HEK293T (cell line): Measurements from ENCODE around the gene PRICKLE1.

ENCODE experiments used
- CTCF ChIA-PET: fragments of 350-600 bp; formaldehyde crosslinking; extraction: SDS; loops from one replicate; lab custom pipeline; 2021; ENCODE audit warnings: antibody characterized with exemption, inconsistent platforms; lab: Yijun Ruan, JAX
- POLR2A ChIA-PET: fragments of 350-600 bp; formaldehyde crosslinking; extraction: SDS; loops from one replicate; lab custom pipeline; 2020; ENCODE audit warnings: antibody characterized with exemption, inconsistent platforms; lab: Yijun Ruan, JAX
- DNase-seq: peaks from one replicate; pipeline ENCODE4 v3.0.0; 2012; ENCODE audit warnings: mixed read lengths; ENCODE audit errors: extremely low spot score
- ARNT ChIP-seq: fragments of 450-650 bp; IDR thresholded peaks from 2 replicates; pipeline ENCODE4 v1.6.1; 2017; ENCODE audit warnings: mild to moderate bottlenecking
- BHLHE40 ChIP-seq: fragments of 450-650 bp; IDR thresholded peaks from 2 replicates; pipeline ENCODE4 v1.6.1; 2016; ENCODE audit warnings: mild to moderate bottlenecking, moderate library complexity, borderline replicate concordance
- CTBP1 ChIP-seq: fragments of 450-650 bp; IDR thresholded peaks from 2 replicates; pipeline ENCODE4 v1.6.1; 2016; ENCODE audit warnings: borderline replicate concordance
- ELF4 ChIP-seq: fragments of 450-650 bp; IDR thresholded peaks from 2 replicates; pipeline ENCODE4 v1.6.1; 2017; ENCODE audit warnings: antibody characterized with exemption
- FOXA1 ChIP-seq: fragments of 450-650 bp; IDR thresholded peaks from 2 replicates; pipeline ENCODE4 v1.6.1; 2016; ENCODE audit warnings: mild to moderate bottlenecking
- FOXK2 ChIP-seq: fragments of 450-650 bp; IDR thresholded peaks from 2 replicates; pipeline ENCODE4 v1.6.1; 2016; ENCODE audit warnings: mild to moderate bottlenecking
- FOXM1 ChIP-seq: fragments of 450-650 bp; IDR thresholded peaks from 2 replicates; pipeline ENCODE4 v1.6.1; 2017; ENCODE audit warnings: mild to moderate bottlenecking, borderline replicate concordance
- HDGF ChIP-seq: fragments of 450-650 bp; IDR thresholded peaks from 2 replicates; pipeline ENCODE4 v1.6.1; 2017; ENCODE audit warnings: antibody characterized with exemption, borderline replicate concordance
- L3MBTL2 ChIP-seq: fragments of 450-650 bp; conservative IDR thresholded peaks from 2 replicates; pipeline ENCODE4 v1.6.1; 2016; ENCODE audit warnings: mild to moderate bottlenecking
- LEF1 ChIP-seq: fragments of 450-650 bp; IDR thresholded peaks from 2 replicates; pipeline ENCODE4 v1.6.1; 2017; ENCODE audit warnings: mild to moderate bottlenecking, borderline replicate concordance
- NFRKB ChIP-seq: fragments of 450-650 bp; IDR thresholded peaks from 2 replicates; pipeline ENCODE4 v1.6.1; 2016; ENCODE audit warnings: mild to moderate bottlenecking, moderate library complexity
- PKNOX1 ChIP-seq: fragments of 450-650 bp; IDR thresholded peaks from 2 replicates; pipeline ENCODE4 v1.6.1; 2016
- SP1 ChIP-seq: fragments of 450-650 bp; IDR thresholded peaks from 2 replicates; pipeline ENCODE4 v1.6.1; 2017
- SUZ12 ChIP-seq: fragments of 450-650 bp; IDR thresholded peaks from 2 replicates; pipeline ENCODE4 v1.6.1; 2016; ENCODE audit warnings: mild to moderate bottlenecking
- TARDBP ChIP-seq: fragments of 450-650 bp; IDR thresholded peaks from 2 replicates; pipeline ENCODE4 v1.6.1; 2016
- ZNF384 ChIP-seq: fragments of 450-650 bp; IDR thresholded peaks from 2 replicates; pipeline ENCODE4 v1.6.1; 2016

The PRICKLE1 gene

GRCh38 chr12:42603246-42603990 lies 13.9 kb upstream of the PRICKLE1 start:
- no peak for TF ChIP-seq L3MBTL2
- TF ChIP-seq FOXA1 = no peak
- no peak for TF ChIP-seq HDGF
- no peak for TF ChIP-seq PKNOX1
- TF ChIP-seq LEF1 = no peak
- no peak for TF ChIP-seq TARDBP
- TF ChIP-seq FOXK2 = no peak
- TF ChIP-seq ELF4 = no peak
- TF ChIP-seq NFRKB = no peak
- no peak for TF ChIP-seq ZNF384
- no peak for TF ChIP-seq ARNT
- no peak for TF ChIP-seq FOXM1
- TF ChIP-seq BHLHE40 = no peak
- TF ChIP-seq SP1 = no peak
- no peak for TF ChIP-seq SUZ12
- CTCF ChIA-PET = no interaction called here
- DNase-seq = no peak
- POLR2A ChIA-PET = no interaction called here

GRCh38 chr12:42593874-42594273 lies 4.3 kb upstream of the PRICKLE1 start:
- DNase-seq = no peak
- ChIA-PET POLR2A (interaction anchor here (1.0 kb wide), 1 partner anchor 12 kb away, joined by 3 read pairs; no protein-coding TSS in a partner anchor), CTCF (no interaction called here)
- TF ChIP-seq ELF4 (no peak), TARDBP (no peak), PKNOX1 (no peak), SP1 (no peak), HDGF (no peak), NFRKB (no peak), CTBP1 (no peak), ZNF384 (no peak), BHLHE40 (no peak), ARNT (no peak), FOXA1 (no peak), L3MBTL2 (no peak), LEF1 (no peak), FOXM1 (no peak), SUZ12 (no peak), FOXK2 (no peak)

- ChIA-PET POLR2A (no interaction called here), CTCF (interaction anchor here (0.7 kb wide), 1 partner anchor 45 kb away, joined by 3 read pairs; no protein-coding TSS in a partner anchor)
- TF ChIP-seq PKNOX1 = no peak
- peak; percentile 25; the same call in 1 of the 2 replicates for TF ChIP-seq L3MBTL2
- no peak for TF ChIP-seq LEF1
- DNase-seq = no peak
These were observed 886 bp upstream of the PRICKLE1 start for GRCh38 chr12:42590330-42590934.

GRCh38 chr12:42588524-42589464 lies 752 bp downstream of the PRICKLE1 start:
- POLR2A ChIA-PET = interaction anchor here (0.6 to 1.2 kb wide), 2 partner anchors 146 to 221 kb away, joined by 3 read pairs; no protein-coding TSS in a partner anchor
- CTCF ChIA-PET = interaction anchor here (0.6 to 1.0 kb wide), 2 partner anchors 10 to 748 kb away, joined by 3 to 4 read pairs; no protein-coding TSS in a partner anchor
- TF ChIP-seq HDGF (no peak), L3MBTL2 (peak; percentile 49), ARNT (no peak)
- peak; percentile 59 for DNase-seq

GRCh38 chr12:42587601-42588523 lies 1.7 kb downstream of the PRICKLE1 start:
- CTCF ChIA-PET = interaction anchor here (1.0 kb wide), 1 partner anchor 749 kb away, joined by 4 read pairs; no protein-coding TSS in a partner anchor
- DNase-seq = no peak
- POLR2A ChIA-PET = interaction anchor here (0.6 to 1.6 kb wide), 2 partner anchors 105 to 222 kb away, joined by 3 to 4 read pairs; no protein-coding TSS in a partner anchor
- TF ChIP-seq FOXK2 (no peak), FOXM1 (no peak), SUZ12 (no peak), NFRKB (no peak), ELF4 (no peak), ZNF384 (no peak), HDGF (no peak), CTBP1 (peak; percentile 41; the same call in 1 of the 2 replicates), LEF1 (no peak), PKNOX1 (peak; percentile 87), BHLHE40 (no peak), TARDBP (no peak), SP1 (no peak), L3MBTL2 (no peak), ARNT (no peak), FOXA1 (peak; percentile 64; the same call in 1 of the 2 replicates)
